ENCODE measurements around the gene AFF3. TPM values are rescaled to one million over a fixed set of nuclear protein-coding genes. Genes with fewer than 3 reads are reported as not detected.
"Not testable (repeated sequence)": the region's sequence is repeated elsewhere in the genome, so short reads cannot be mapped to it uniquely, and the experiment has no call there.

AFF3 gene
- total and polyA plus RNA-seq, 7 donors = 0.46 to 25.0 (median 18.6) TPM

GRCh38 chr2:100105678-100106054, 36.7 kb downstream of the AFF3 start:
- H3K4me3 ChIP-seq = peak overlapping the region; percentile 40 to 77 (median 70)
- peak overlapping the region; percentile 76 to 80 (median 78) for H3K27ac ChIP-seq
- no peaks in the 10 kb centered on the region for H3K9me3 ChIP-seq
- peaks cover 0 to 44% (median 21%) of the 10 kb centered on the region in 4 donors for H3K4me1 ChIP-seq
- intact Hi-C loops (cut with DNase I) = loop anchor here (5.0 kb wide), 1 partner anchor 92 kb away; no protein-coding TSS in a partner anchor
- no peaks in the 10 kb centered on the region for H3K36me3 ChIP-seq
- WGBS, 2 donors = 50 to 68% methylated on average over 12 of the region's 12 CpGs
- TF ChIP-seq POLR2AphosphoS5 (IDR thresholded peaks at IDR 0.05) (no peak), EP300 (IDR thresholded peaks at IDR 0.05) (no peak), POLR2A (IDR thresholded peaks at IDR 0.05) (no peak)
- TF ChIP-seq, protein P1, sequence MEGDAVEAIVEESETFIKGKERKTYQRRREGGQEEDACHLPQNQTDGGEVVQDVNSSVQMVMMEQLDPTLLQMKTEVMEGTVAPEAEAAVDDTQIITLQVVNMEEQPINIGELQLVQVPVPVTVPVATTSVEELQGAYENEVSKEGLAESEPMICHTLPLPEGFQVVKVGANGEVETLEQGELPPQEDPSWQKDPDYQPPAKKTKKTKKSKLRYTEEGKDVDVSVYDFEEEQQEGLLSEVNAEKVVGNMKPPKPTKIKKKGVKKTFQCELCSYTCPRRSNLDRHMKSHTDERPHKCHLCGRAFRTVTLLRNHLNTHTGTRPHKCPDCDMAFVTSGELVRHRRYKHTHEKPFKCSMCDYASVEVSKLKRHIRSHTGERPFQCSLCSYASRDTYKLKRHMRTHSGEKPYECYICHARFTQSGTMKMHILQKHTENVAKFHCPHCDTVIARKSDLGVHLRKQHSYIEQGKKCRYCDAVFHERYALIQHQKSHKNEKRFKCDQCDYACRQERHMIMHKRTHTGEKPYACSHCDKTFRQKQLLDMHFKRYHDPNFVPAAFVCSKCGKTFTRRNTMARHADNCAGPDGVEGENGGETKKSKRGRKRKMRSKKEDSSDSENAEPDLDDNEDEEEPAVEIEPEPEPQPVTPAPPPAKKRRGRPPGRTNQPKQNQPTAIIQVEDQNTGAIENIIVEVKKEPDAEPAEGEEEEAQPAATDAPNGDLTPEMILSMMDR (IDR thresholded peaks at IDR 0.05) = no peak
- DNase-seq = peak; percentile 65
- no peaks in the 10 kb centered on the region for H3K27me3 ChIP-seq

DNA sequence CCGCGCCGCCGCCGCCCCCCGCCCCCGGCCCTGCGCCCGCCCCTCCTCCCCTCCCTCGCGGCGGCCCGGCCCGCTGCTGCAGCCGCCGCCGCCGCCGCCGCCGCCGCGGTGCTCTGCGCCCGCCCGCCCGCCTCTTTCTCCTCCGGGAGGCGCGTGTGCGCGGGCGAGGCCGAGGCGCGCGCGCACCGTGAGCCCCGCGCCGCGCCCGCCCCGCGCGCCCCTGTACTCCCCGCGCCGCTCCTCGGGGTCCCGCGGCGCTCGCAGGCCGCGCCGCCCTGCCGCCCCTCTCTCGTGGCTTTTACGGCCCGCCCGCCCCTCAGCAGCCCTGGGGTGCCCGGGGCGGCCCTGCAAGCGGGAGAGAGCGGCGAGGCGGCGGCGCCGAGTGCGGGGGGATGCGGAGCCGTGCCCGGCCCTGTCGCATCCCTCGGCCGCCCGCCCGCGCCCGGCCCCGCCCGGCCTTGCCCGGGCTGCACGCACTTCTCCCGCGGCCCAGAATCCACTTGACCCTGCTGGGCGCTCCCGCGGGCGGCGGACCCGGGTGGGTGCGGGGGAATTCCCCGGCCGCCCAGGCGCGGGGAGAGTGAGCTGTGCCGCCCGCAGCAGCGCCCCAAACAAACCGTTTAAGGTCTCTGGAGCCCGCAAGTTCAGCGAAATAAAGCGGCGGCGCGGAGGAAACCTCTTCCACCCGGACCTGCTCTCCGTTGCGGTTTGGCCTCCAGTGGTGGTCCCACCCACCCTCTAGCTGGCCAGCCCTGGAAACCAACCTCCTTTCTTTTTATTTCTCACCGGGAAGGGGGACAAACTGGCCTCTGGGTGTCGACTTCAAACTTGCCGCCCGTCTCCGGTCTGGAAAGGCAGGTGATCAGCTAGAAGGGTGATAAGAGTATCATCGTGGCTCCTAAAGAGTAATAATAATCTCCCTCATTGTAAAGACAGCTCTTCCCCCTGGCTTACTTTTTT, 37.4 kb downstream of the AFF3 start:
- 1 to 2% methylated on average over 119 of the region's 119 CpGs for WGBS, 2 donors
- no peak for DNase-seq
- H3K4me1 ChIP-seq = peaks cover 0 to 38% (median 21%) of the 10 kb centered on the region in 4 donors
- peak overlapping the region; percentile 40 to 77 (median 70) for H3K4me3 ChIP-seq
- peak overlapping the region; percentile 76 to 80 (median 78) for H3K27ac ChIP-seq
- intact Hi-C loops (cut with DNase I) = loop anchor here (5.0 kb wide), 1 partner anchor 92 kb away; no protein-coding TSS in a partner anchor
- no peaks in the 10 kb centered on the region for H3K9me3 ChIP-seq
- no peaks in the 10 kb centered on the region for H3K27me3 ChIP-seq
- TF ChIP-seq POLR2AphosphoS5 (IDR thresholded peaks at IDR 0.05) (no peak), EP300 (IDR thresholded peaks at IDR 0.05) (no peak), POLR2A (IDR thresholded peaks at IDR 0.05) (no peak)
- TF ChIP-seq, protein P1 (IDR thresholded peaks at IDR 0.05) = no peak
- no peaks in the 10 kb centered on the region for H3K36me3 ChIP-seq

- 1 to 2% methylated on average over 38 of the region's 60 CpGs for WGBS, 2 donors
- H3K36me3 ChIP-seq; H3K27me3 ChIP-seq; intact Hi-C loops (cut with DNase I); DNase-seq; H3K9me3 ChIP-seq: not testable (repeated sequence)
- peak overlapping the region; percentile 65 to 71 (median 66) for H3K27ac ChIP-seq
- peak overlapping the region in 3 of 4 donors; percentile 45 to 77 (median 76) for H3K4me3 ChIP-seq
- H3K4me1 ChIP-seq = peaks cover 0 to 33% (median 21%) of the 10 kb centered on the region in 4 donors
Observed at GRCh38 chr2:100104265-100104664, 38.1 kb downstream of the AFF3 start.

DNA sequence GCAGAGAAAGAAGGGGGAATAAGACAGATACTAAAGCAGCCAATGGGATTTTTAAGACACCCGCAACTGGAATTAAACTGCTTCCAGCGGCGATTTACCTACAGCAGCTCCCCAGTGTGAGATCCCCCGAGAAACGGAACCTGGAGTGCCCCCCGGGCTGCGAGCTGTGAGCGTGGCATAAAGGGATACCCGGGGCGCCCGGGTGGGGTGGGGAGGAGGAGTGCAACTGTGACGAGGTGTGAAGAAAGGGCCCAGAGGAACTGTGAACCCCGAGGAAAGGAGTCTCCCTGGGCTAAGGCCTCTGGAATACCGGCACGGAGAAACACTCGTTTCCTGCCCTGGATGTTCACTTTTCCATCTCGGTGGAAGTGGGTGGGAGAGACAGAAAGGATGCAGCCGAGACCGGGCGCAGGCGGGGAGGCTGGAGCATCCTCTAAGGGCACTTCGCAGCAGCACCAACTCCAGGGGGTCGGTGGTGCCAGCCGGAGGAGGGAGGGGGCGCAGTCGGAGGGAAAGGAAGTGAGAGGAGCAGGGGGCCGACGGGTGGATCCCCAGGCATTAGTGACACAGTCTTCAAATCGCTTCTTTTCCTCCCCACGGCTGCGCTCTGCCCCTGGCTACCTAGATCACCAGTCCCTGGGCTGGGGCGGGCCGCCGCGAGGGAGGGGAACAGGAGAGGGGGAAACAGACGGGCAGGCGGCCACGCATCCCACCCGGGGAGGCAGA, 38.7 kb downstream of the AFF3 start:
- not testable (repeated sequence) for H3K27me3 ChIP-seq

DNA sequence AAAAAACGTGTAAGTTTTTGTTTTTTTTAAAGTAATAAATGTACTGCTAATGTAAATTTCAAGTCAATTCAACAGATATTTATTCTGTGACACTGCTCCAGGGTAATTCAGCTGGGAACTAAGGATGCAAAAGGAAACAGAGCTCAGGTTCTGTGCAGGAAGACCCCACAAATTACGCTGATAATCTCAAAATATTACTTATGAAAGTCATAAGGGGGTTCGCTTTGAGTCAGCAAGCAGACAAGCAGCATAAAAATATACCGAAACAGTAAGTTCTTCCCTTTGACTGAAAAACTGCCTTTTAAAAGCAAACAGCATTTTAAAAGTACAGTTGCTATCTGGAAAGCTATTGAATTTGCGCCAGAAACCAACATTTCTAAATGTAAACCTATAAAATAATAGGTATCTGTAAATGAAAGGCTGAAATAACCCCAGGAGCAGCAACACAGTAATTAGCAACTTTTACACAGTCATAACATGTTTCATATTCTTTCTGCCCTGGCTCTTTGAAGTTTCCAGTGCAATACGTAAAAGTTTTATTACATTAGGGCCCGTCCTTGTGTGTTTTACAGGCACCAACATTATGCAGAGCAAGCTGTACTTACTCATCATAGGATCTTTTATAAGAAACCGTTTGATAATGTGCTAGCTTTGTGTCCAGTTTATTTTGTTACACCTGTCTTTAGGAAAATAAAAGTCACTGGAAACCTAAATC, 39.8 kb downstream of the AFF3 start:
- 9 to 48% methylated on average over 3 of the region's 8 CpGs for WGBS, 2 donors
- H3K9me3 ChIP-seq; DNase-seq; H3K4me3 ChIP-seq; H3K36me3 ChIP-seq; H3K27me3 ChIP-seq; intact Hi-C loops (cut with DNase I): not testable (repeated sequence)
- H3K27ac ChIP-seq = peak overlapping the region in 1 of 4 donors; percentile 40
- peaks cover 0 to 24% (median 18%) of the 10 kb centered on the region in 4 donors for H3K4me1 ChIP-seq

More for the DNA sequence above, 38.7 kb downstream of the AFF3 start:
- Histone ChIP-seq H3K27ac (peak overlapping the region; percentile 65 to 71 (median 66)), H3K4me1 (peaks cover 0 to 33% (median 21%) of the 10 kb centered on the region in 4 donors), H3K4me3 (peak overlapping the region; percentile 18 to 77 (median 60))
- H3K9me3 ChIP-seq; intact Hi-C loops (cut with DNase I); DNase-seq; H3K36me3 ChIP-seq: not testable (repeated sequence)
- WGBS, 2 donors = 12 to 36% methylated on average over 29 to 31 of the region's 39 CpGs

DNA sequence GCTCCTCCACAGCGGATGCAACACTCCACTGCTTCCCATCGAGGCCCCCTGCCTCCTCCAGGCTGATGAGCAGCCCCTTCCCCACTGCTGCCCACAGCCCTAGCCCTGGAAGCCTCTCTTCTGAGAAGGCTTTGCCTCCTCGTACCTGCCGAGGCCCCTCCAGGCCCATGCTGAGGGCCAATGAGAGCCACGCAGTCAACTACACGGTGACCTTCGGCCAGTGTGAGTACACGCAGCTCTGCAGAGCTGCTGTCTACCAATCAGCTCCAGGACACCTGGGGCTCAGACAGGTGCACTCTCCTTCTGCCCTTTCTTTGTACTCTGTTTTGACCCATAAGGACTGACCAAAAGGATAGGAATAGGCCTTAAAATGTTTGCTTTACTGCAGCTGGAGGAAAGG, 43.5 kb downstream of the AFF3 start:
- H3K36me3 ChIP-seq; H3K27me3 ChIP-seq; intact Hi-C loops (cut with DNase I); H3K27ac ChIP-seq; H3K9me3 ChIP-seq; H3K4me1 ChIP-seq; H3K4me3 ChIP-seq; DNase-seq: not testable (repeated sequence)
- 89 to 90% methylated on average over 4 to 5 of the region's 8 CpGs for WGBS, 2 donors

- WGBS, 2 donors = no CpG with 5 or more reads among the region's 7 CpGs
- DNase-seq; H3K9me3 ChIP-seq; H3K4me3 ChIP-seq; intact Hi-C loops (cut with DNase I); H3K36me3 ChIP-seq; H3K27ac ChIP-seq; H3K4me1 ChIP-seq; H3K27me3 ChIP-seq: not testable (repeated sequence)
Observed at GRCh38 chr2:100097611-100098294, 44.6 kb downstream of the AFF3 start.

DNA sequence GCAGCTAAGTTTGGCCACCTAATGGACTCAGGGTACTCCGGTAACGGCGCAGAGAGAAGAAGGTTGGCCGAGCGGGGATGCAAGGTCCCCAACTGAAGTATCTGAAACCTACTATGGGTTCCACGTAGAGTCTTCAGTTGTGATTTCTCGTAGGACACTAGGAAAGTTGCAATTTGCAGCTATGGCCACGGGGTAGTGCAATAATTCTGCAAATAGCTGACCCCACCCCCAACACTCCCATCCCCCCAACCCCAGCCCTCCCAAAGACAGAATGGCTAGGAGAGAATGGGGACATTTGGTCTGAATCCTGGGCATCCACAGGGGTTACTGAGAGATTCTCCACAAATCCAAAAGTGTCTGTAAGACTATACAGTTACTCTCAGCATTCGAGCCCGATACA, 46.5 kb downstream of the AFF3 start:
- H3K36me3 ChIP-seq; H3K9me3 ChIP-seq; DNase-seq; H3K27ac ChIP-seq; intact Hi-C loops (cut with DNase I); H3K4me3 ChIP-seq; H3K27me3 ChIP-seq; H3K4me1 ChIP-seq: not testable (repeated sequence)
- 88 to 92% methylated on average over 9 of the region's 10 CpGs for WGBS, 2 donors

DNA sequence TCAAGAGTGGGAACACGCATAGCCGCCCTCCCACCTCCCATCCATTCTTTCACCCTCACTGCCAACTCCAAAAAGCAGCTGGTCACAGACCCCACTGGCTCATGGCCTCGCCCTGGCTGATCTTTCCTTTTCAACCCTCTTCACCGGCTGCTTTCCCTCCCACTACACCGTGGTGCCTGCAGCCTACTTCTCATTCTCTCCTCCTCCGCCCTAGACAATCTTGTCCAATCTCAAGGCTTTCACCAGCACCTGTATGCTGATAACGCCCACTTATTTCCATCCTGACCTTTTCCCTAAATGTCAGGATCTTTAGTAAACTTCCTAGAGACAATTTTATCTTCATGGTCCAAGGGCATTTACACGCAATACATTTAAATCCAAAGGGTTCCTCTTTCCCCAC, 50.6 kb downstream of the AFF3 start:
- H3K36me3 ChIP-seq; H3K9me3 ChIP-seq; DNase-seq; H3K4me1 ChIP-seq; H3K4me3 ChIP-seq; H3K27me3 ChIP-seq; intact Hi-C loops (cut with DNase I); H3K27ac ChIP-seq: not testable (repeated sequence)
- 91% methylated on average over 5 of the region's 8 CpGs for WGBS, 2 donors
